ENCODE measurements around the gene LRFN2. TPM values are rescaled to one million over a fixed set of nuclear protein-coding genes. Genes with fewer than 3 reads are reported as not detected.

Gene LRFN2
- polyA plus RNA-seq, 3 donors = not detected

DNA sequence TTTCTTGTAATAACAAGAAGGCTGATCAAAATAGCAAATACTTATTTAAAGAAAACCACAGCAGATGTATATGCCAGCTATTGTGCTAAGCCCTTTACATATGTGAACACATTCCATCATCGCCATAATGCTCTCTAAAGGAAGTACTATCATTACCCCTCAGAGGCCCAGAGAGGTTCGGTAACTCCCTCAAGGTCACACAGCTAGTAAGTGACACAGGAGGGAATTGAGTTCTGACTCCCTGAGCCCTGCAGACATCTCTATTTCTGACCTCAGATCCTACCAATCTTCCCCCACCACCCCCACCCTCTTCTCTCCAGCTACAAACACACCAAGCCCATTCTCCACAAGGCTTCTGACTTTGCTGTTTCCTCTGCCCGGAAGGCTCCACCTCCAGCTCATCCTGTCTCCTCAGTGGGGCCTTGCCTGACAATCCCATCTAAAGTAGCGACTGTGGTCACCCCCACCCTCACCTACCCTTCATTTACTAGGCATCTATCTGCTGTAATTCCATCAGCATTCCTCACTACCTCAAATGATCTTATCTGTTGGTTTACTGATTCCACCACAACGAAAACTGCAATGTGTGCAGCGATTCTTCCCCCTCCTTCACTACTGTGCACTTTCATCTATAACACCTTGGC, 234.5 kb downstream of the LRFN2 start:
- TF ChIP-seq, protein P1, sequence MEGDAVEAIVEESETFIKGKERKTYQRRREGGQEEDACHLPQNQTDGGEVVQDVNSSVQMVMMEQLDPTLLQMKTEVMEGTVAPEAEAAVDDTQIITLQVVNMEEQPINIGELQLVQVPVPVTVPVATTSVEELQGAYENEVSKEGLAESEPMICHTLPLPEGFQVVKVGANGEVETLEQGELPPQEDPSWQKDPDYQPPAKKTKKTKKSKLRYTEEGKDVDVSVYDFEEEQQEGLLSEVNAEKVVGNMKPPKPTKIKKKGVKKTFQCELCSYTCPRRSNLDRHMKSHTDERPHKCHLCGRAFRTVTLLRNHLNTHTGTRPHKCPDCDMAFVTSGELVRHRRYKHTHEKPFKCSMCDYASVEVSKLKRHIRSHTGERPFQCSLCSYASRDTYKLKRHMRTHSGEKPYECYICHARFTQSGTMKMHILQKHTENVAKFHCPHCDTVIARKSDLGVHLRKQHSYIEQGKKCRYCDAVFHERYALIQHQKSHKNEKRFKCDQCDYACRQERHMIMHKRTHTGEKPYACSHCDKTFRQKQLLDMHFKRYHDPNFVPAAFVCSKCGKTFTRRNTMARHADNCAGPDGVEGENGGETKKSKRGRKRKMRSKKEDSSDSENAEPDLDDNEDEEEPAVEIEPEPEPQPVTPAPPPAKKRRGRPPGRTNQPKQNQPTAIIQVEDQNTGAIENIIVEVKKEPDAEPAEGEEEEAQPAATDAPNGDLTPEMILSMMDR (IDR thresholded peaks at IDR 0.05) = no peak
- no peak overlapping the region for H3K4me3 Mint-ChIP-seq

DNA sequence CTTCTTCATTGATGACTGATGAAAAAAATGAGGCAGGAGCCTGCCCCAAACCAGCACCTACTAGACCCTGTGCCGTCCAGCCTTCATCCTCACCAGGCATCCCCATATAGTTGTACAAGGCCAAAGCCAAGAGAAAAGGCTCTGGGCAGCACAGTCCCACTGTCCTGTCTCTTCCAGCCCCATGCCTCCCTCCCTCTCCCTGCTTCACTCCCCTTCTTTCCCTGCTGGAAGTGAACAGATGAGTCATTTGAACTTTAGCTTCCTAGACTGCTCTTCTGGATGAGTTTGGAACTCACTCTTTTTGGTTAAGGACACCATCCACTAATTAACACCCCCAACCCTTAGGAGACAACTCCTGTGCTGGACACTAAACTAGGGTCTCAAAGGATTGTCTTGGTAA, 235.2 kb downstream of the LRFN2 start:
- Mint-ChIP-seq H3K27ac (no peak overlapping the region), H3K4me1 (no peaks in the 10 kb centered on the region), H3K4me3 (no peak overlapping the region), H3K27me3 (ENCODE audit: low read depth in 3 of 3) (no peaks in the 10 kb centered on the region), H3K36me3 (no peaks in the 10 kb centered on the region), H3K9me3 (no peaks in the 10 kb centered on the region)
- TF ChIP-seq, protein P1 (IDR thresholded peaks at IDR 0.05) = no peak
- no peak for DNase-seq
- Histone ChIP-seq H3K27ac (ENCODE audit: low read depth in 1 of 2, low read length in 2 of 2) (no peak overlapping the region), H4K20me1 (ENCODE audit: insufficient read depth, low read length) (no peaks in the 10 kb centered on the region), H3K36me3 (replicated peaks in 1 of 2; ENCODE audit: control insufficient read depth in 1 of 2, insufficient read depth in 2 of 2, low read length in 2 of 2) (no peaks in the 10 kb centered on the region), H3K9ac (ENCODE audit: insufficient read depth, low read length, poor library complexity, severe bottlenecking) (no peak overlapping the region), H3K4me1 (ENCODE audit: control insufficient read depth in 1 of 2, insufficient read depth in 2 of 2, low read length in 2 of 2) (no peaks in the 10 kb centered on the region), H3K4me3 (replicated peaks in 1 of 3; ENCODE audit: low read depth in 2 of 3, low read length in 3 of 3) (no peak overlapping the region), H3K4me2 (replicated peaks; ENCODE audit: extremely low read depth, low read length, poor library complexity, severe bottlenecking) (no peak overlapping the region), H2AFZ (ENCODE audit: insufficient read depth, low read depth, low read length, poor library complexity, severe bottlenecking) (no peak overlapping the region), H3K9me3 (replicated peaks in 1 of 2; ENCODE audit: control insufficient read depth in 1 of 2, insufficient read depth in 1 of 2, low read length in 2 of 2) (no peaks in the 10 kb centered on the region), H3K27me3 (ENCODE audit: control insufficient read depth in 2 of 2, insufficient read depth in 2 of 2, low read length in 2 of 2) (no peaks in the 10 kb centered on the region), H3K79me2 (ENCODE audit: insufficient read depth, low read length) (no peaks in the 10 kb centered on the region)
- intact Hi-C loops (cut with micrococcal nuclease) = no loop called here
- 71% methylated on average over 1 of the region's 1 CpG for WGBS (ENCODE audit: insufficient coverage)

More for the DNA sequence above, 234.5 kb downstream of the LRFN2 start:
- H3K27me3 Mint-ChIP-seq (ENCODE audit: low read depth in 3 of 3) = no peaks in the 10 kb centered on the region
- H3K4me2 ChIP-seq (replicated peaks; ENCODE audit: extremely low read depth, low read length, poor library complexity, severe bottlenecking) = no peak overlapping the region
- no peak overlapping the region for H3K9ac ChIP-seq (ENCODE audit: insufficient read depth, low read length, poor library complexity, severe bottlenecking)
- no peaks in the 10 kb centered on the region for H3K4me1 ChIP-seq (ENCODE audit: control insufficient read depth in 1 of 2, insufficient read depth in 2 of 2, low read length in 2 of 2)
- H2AFZ ChIP-seq (ENCODE audit: insufficient read depth, low read depth, low read length, poor library complexity, severe bottlenecking) = no peak overlapping the region
- no peak for DNase-seq
- H3K27ac Mint-ChIP-seq = no peak overlapping the region
- intact Hi-C loops (cut with micrococcal nuclease) = no loop called here
- H3K9me3 ChIP-seq (replicated peaks in 1 of 2; ENCODE audit: control insufficient read depth in 1 of 2, insufficient read depth in 1 of 2, low read length in 2 of 2) = no peaks in the 10 kb centered on the region
- H3K27me3 ChIP-seq (ENCODE audit: control insufficient read depth in 2 of 2, insufficient read depth in 2 of 2, low read length in 2 of 2) = no peaks in the 10 kb centered on the region
- 69% methylated on average over 5 of the region's 6 CpGs for WGBS (ENCODE audit: insufficient coverage)
- H3K4me3 ChIP-seq (replicated peaks in 1 of 3; ENCODE audit: low read depth in 2 of 3, low read length in 3 of 3) = no peak overlapping the region
- H3K36me3 Mint-ChIP-seq = no peaks in the 10 kb centered on the region
- peaks cover 0 to under 1% (median 0%) of the 10 kb centered on the region in 7 donors for H3K9me3 Mint-ChIP-seq
- H3K4me1 Mint-ChIP-seq = no peaks in the 10 kb centered on the region
- H3K36me3 ChIP-seq (replicated peaks in 1 of 2; ENCODE audit: control insufficient read depth in 1 of 2, insufficient read depth in 2 of 2, low read length in 2 of 2) = no peaks in the 10 kb centered on the region
- no peak overlapping the region for H3K27ac ChIP-seq (ENCODE audit: low read depth in 1 of 2, low read length in 2 of 2)
- H4K20me1 ChIP-seq (ENCODE audit: insufficient read depth, low read length) = no peaks in the 10 kb centered on the region
- H3K79me2 ChIP-seq (ENCODE audit: insufficient read depth, low read length) = no peaks in the 10 kb centered on the region

Data from CD14-positive monocyte (primary cell).